Testis (tissue), 3 donors: ENCODE results near the gene COL4A4. TPM values are rescaled to one million over a fixed set of nuclear protein-coding genes. Genes with fewer than 3 reads are reported as not detected.

Source experiments
- DNase-seq: peaks from one replicate; pipeline ENCODE4 v3.0.0-alpha.2; 2019
- H3K27ac ChIP-seq, 2 donors: fragments of 200-600 bp; sonication (generic); one replicate each; pipeline ENCODE4 v1.5.1; 2019
- H3K27me3 ChIP-seq: fragments of 200-600 bp; sonication (generic); one replicate; pipeline ENCODE4 v1.5.1; 2019
- H3K36me3 ChIP-seq: fragments of 200-600 bp; sonication (generic); one replicate; pipeline ENCODE4 v1.5.1; 2017; ENCODE audit warnings: low read depth; ENCODE audit errors: missing control alignments
- H3K4me1 ChIP-seq: fragments of 200-600 bp; sonication (generic); one replicate; pipeline ENCODE4 v1.5.1; 2019
- H3K4me3 ChIP-seq, 2 donors: fragments of 200-600 bp; sonication (generic); one replicate each; pipeline ENCODE4 v1.5.1; 2017 to 2019
- H3K9me3 ChIP-seq: fragments of 200-600 bp; sonication (generic); one replicate; pipeline ENCODE4 v1.5.1; 2017
- CTCF ChIP-seq, 3 experiments: fragments of 450-650 bp in 2 of 3; fragments of 200-600 bp in 1 of 3; sonication (generic) in 1 of 3; IDR thresholded peaks; one replicate each; pipeline ENCODE4 v1.5.1; 2016 to 2019; ENCODE audit warnings: antibody characterized with exemption in 3 of 3, mild to moderate bottlenecking in 2 of 3, moderate library complexity in 1 of 3
- POLR2A ChIP-seq: fragments of 450-650 bp; IDR thresholded peaks from one replicate; pipeline ENCODE4 v1.6.1; 2017; ENCODE audit warnings: antibody characterized with exemption, mild to moderate bottlenecking, moderate library complexity
- WGBS, 2 donors: methylation state at CpG; one replicate each; pipeline ENCODE4 v1.1.5; 2018; 5-methylcytosine and 5-hydroxymethylcytosine counted together
- intact Hi-C: fragments of 100-400 bp; cut with DNase I; formaldehyde crosslinking; loops from one replicate; pipeline ENCODE4 v1.15.1; 2023; ENCODE audit warnings: low total_unique reads
- polyA plus RNA-seq: library from polyadenylated mRNA; stranded (reverse); fragments of 350-450 nt; fragmentation: Illumina TruSeq; extraction: RNeasy Lipid Tissue Mini Kit (QIAGEN cat#74804); gene quantifications from one replicate; pipeline ENCODE4 v1.2.3, GENCODE V29; 2014; ENCODE audit warnings: low read depth, low replicate concordance; ENCODE audit not compliant: insufficient read depth
- total RNA-seq, 2 donors: library from RNA; depleted of rRNA; stranded (reverse); fragments of >200 nt; gene quantifications; one replicate each; pipeline ENCODE4 v1.2.3, GENCODE V29; 2016

COL4A4 gene
- total and polyA plus RNA-seq, 3 donors from 2014 or later = 3.0 to 4.1 (median 3.4) TPM

GRCh38 chr2:227125506-227125905 is 38.5 kb downstream of the COL4A4 start:
- H3K4me1 ChIP-seq = peaks cover 11% of the 10 kb centered on the region
- no peaks in the 10 kb centered on the region for H3K27me3 ChIP-seq
- 72 to 78% methylated on average over 5 of the region's 5 CpGs for WGBS, 2 donors
- no peak overlapping the region for H3K4me3 ChIP-seq
- H3K9me3 ChIP-seq = no peaks in the 10 kb centered on the region
- no peaks in the 10 kb centered on the region for H3K36me3 ChIP-seq
- peak; percentile 39 for DNase-seq
- intact Hi-C loops = no loop called here
- no peak for TF ChIP-seq CTCF (IDR thresholded peaks at IDR 0.05)
- TF ChIP-seq POLR2A = no peak
- H3K27ac ChIP-seq = no peak overlapping the region

GRCh38 chr2:227124811-227125210 is 39.2 kb downstream of the COL4A4 start:
- no peak overlapping the region for H3K4me3 ChIP-seq
- DNase-seq = no peak
- H3K4me1 ChIP-seq = peaks cover 7% of the 10 kb centered on the region
- WGBS, 2 donors = 71 to 80% methylated on average over 2 of the region's 2 CpGs
- H3K27me3 ChIP-seq = no peaks in the 10 kb centered on the region
- H3K36me3 ChIP-seq = no peaks in the 10 kb centered on the region
- TF ChIP-seq CTCF (IDR thresholded peaks at IDR 0.05) = no peak
- no peak for TF ChIP-seq POLR2A
- H3K9me3 ChIP-seq = no peaks in the 10 kb centered on the region
- no peak overlapping the region for H3K27ac ChIP-seq
- intact Hi-C loops = no loop called here

GRCh38 chr2:227123697-227124096 is 40.3 kb downstream of the COL4A4 start:
- peaks cover 6% of the 10 kb centered on the region for H3K4me1 ChIP-seq
- H3K27me3 ChIP-seq = no peaks in the 10 kb centered on the region
- TF ChIP-seq CTCF (IDR thresholded peaks at IDR 0.05) (no peak), POLR2A (no peak)
- no peaks in the 10 kb centered on the region for H3K36me3 ChIP-seq
- H3K27ac ChIP-seq = no peak overlapping the region
- DNase-seq = no peak
- H3K9me3 ChIP-seq = no peaks in the 10 kb centered on the region
- H3K4me3 ChIP-seq = no peak overlapping the region
- WGBS, 2 donors = 82 to 85% methylated on average over 4 of the region's 4 CpGs
- intact Hi-C loops = no loop called here

- H3K4me3 ChIP-seq = no peak overlapping the region
- H3K36me3 ChIP-seq = no peaks in the 10 kb centered on the region
- DNase-seq = no peak
- no peaks in the 10 kb centered on the region for H3K27me3 ChIP-seq
- no peaks in the 10 kb centered on the region for H3K4me1 ChIP-seq
- no peaks in the 10 kb centered on the region for H3K9me3 ChIP-seq
- intact Hi-C loops = no loop called here
- TF ChIP-seq POLR2A (no peak), CTCF (IDR thresholded peaks at IDR 0.05) (no peak)
- H3K27ac ChIP-seq = no peak overlapping the region
These were observed 45.7 kb downstream of the COL4A4 start for GRCh38 chr2:227118353-227118752.

GRCh38 chr2:227117852-227118251 is 46.2 kb downstream of the COL4A4 start:
- no peak overlapping the region for H3K4me3 ChIP-seq
- H3K9me3 ChIP-seq = no peaks in the 10 kb centered on the region
- DNase-seq = no peak
- no peaks in the 10 kb centered on the region for H3K4me1 ChIP-seq
- intact Hi-C loops = no loop called here
- 54 to 63% methylated on average over 3 of the region's 3 CpGs for WGBS, 2 donors
- no peaks in the 10 kb centered on the region for H3K36me3 ChIP-seq
- no peak for TF ChIP-seq CTCF (IDR thresholded peaks at IDR 0.05)
- TF ChIP-seq POLR2A = no peak
- H3K27me3 ChIP-seq = no peaks in the 10 kb centered on the region
- no peak overlapping the region for H3K27ac ChIP-seq
